GM19193 (cell line): Measurements from ENCODE around the gene SEPTIN7.

Experiments
- POLR2A ChIP-seq: IDR thresholded peaks from 4 replicates; pipeline ENCODE4 v1.6.1; 2011; ENCODE audit not compliant: insufficient read depth, insufficient read length; ENCODE audit errors: extremely low read depth

SEPTIN7 gene

GRCh38 chr7:35800718-35801391 is at the start of gene SEPTIN7:
TSS of gene SEPTIN7 (plus strand) at chr7:35801057. CDS start at chr7:35801210, 153 bp downstream.
- peak; percentile 90 for TF ChIP-seq POLR2A

DNA sequence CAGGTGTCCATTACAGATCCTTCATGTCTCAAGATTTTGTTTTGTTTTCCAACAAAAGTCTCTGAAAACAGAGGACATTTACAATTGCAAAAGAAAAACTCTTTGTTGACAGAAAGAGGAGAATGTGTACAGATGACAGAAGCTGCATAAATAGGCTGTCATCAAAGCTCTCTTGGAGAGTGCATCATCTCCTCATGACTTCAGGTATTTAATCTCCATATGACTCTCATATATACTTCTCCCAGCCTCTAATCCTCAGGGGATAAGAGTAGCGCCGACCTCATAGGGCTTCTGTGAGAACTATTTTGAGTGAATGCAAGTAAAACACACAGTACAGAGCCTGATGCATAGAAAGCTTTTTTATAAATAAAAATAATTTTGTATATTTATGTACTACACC is 48.1 kb upstream of the SEPTIN7 start:
- no peak for TF ChIP-seq POLR2A

- TF ChIP-seq POLR2A: no peak
These were observed 46.9 kb upstream of the SEPTIN7 start for GRCh38 chr7:35753761-35754603.

DNA sequence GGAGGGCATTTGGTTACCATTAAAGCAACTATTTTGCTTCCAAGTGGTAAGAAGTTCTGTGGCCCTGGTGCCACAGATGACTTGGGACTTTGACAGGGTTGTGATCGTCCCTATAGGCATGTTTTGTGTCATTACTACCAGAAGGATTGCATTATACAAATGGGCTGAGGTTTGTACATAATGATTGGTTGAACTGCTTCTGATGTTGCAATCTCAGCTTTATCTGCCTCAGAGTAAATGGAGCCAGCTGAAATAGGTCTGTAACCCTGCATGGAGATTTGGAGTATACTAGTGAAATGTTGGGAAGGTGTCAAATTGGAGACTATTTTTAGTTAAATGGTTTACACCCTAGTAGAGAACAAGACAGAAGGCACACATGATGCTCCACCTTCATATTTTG is 46.1 kb upstream of the SEPTIN7 start:
- no peak for TF ChIP-seq POLR2A

GRCh38 chr7:35755711-35756110 is 45.1 kb upstream of the SEPTIN7 start:
- no peak for TF ChIP-seq POLR2A

DNA sequence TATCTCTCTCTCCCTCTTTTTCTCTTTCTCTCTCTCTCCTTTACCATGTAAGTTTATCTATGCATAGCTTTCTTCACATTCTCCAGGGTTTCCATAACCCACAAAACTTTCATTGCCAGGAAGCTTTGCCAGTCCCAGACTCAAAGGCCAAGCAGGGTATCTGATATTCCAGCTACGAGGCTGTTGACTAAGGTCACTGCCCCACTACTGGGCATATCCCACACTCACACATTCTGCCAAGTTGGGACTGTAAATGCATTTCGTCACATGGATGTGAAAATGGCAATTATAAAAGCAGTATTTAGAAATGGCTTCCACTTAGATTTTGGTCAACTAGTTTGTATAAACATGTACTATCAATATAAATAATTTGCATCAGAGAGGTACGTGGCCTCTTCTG is 43.3 kb upstream of the SEPTIN7 start:
- TF ChIP-seq POLR2A: no peak

DNA sequence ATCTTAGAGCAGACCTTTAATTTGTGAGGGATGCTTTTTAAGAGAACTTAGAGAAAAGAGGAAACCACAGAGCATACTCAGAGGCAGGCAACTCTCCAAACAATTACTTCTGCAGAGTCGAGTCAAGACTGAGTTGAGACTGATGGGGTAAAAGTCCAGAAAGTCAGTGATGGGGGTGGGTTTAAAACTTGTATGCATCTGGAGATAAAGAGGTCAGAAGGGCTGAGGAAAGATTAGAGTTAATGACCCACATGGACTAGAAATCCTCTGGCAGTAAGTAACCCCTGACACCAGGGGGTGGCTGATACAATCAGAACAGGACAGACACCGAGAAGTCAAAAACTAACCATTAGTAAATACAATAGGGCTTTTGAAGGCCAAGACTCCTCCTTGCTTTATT is 42.4 kb upstream of the SEPTIN7 start:
- no peak for TF ChIP-seq POLR2A

DNA sequence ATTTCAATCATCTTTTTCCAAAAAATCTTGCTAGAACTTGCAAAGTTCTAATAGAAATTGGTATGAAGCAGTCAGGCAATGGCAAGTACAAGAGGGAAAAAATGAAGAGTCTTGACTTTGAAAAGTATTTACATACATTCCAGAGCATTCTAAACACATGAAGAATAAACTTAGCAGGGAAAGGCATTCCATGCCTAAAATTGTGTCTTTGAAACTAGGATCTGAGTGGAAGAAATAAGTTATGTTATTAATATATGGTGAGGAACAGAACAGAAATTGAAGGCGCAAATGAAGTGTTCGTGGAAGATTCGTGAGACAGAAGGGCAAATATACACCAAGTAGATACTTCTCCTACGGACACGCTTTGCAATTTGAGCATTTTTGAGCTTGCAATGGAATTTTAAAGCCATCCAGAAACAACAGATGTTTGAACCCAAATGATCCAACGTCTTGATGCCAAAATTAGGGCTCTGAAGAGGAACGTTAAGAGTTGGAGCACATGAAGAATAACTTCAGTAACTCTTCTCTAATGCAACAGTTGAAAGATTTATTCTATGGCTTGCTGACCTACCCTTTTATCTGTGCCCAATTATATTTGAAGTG is 40.6 kb upstream of the SEPTIN7 start:
- TF ChIP-seq POLR2A: no peak

DNA sequence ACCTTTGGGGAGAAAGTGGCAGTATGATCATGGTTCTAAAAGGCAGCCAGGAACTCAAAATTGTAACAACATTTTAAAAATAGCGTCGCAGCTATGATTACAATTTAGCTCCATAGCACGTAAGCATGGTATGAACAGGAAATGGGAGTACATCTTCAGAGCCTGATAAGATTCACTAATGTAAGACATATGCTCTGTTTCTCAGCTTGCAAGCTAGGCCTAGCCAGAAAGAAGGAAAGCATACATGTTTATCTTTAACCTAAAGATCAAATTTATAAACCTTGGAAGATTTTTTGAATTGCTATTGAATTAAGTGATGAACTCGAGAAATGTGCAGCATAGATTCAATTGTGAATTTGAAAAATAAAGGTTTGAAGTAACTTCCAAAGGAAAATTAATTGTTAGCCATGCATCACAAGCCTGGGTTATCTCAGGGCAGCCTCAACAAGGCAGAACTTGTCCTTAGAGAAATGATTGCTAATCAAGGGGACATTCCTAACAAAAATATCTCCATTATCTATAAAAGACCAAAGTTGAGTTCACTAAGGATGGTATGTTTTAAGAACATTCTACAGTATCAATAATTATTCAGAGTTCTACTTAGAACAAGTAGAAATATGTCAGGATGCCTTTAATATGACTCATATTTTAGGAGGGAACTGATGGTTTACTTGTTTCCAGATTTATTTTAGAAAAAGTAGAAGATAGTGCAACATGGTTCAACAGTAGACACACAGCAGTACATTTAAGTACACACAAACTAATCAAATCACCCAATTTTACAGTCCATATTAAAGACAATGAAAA is 38.8 kb upstream of the SEPTIN7 start:
- no peak for TF ChIP-seq POLR2A

DNA sequence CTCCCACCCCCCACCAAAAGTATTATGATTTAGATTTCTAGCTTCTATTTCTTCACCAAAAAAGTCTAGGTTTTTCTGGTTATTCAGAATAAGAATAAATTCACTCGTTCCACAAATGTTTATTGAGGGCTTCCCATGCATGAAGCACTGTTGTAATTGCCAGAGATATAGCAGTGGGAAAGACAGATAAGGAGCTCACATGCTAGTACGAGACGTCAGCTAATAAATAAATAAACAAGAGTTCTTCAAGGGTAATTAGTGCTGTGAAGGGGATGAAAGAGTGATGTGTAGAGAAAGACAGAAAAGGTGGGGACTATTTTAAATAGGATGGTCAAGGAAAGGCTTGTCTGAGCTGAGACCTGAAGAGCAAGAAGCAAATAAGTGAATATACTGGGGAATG is 38.1 kb upstream of the SEPTIN7 start:
- no peak for TF ChIP-seq POLR2A

- TF ChIP-seq POLR2A: no peak
These were observed 32.5 kb upstream of the SEPTIN7 start for GRCh38 chr7:35768346-35768745.

DNA sequence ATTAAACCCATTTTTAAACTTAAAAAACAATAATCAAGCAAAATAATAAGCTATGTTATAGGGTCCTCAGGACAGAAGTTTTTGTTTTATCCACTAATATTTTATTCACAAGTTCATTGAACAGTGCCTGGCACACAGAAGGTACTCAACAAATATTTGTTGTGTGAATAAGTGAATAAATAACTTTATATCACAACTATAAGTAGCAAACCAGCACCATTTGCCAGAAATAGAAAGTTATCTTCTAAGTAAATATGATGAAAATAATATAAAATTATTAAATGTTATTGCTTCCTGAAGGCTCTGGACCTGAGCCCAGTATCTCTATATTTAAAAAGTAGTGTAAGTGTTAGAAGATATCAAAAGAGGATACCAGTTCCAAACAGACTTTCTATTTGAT is 29.1 kb upstream of the SEPTIN7 start:
- TF ChIP-seq POLR2A: no peak

- TF ChIP-seq POLR2A: no peak
These were observed 26.9 kb upstream of the SEPTIN7 start for GRCh38 chr7:35773994-35774393.

DNA sequence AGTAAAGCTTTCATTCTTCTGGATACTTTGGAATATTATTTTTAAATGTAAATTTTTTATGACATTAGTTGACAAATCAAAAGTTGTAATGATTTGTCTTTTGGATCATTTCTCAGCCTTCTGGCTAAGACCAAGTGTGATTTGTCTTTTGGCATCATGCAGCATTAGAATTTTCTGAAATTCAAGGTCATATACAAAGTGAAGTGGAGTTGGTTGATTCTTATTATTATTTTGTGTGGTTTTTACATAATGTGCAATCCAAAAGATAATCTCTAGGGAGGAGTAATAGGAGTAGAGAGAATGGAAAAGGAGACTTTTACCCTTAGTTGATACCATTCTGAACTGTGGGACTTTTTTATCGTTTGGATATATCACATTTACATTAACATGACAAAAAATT is 24.2 kb upstream of the SEPTIN7 start:
- TF ChIP-seq POLR2A: no peak

DNA sequence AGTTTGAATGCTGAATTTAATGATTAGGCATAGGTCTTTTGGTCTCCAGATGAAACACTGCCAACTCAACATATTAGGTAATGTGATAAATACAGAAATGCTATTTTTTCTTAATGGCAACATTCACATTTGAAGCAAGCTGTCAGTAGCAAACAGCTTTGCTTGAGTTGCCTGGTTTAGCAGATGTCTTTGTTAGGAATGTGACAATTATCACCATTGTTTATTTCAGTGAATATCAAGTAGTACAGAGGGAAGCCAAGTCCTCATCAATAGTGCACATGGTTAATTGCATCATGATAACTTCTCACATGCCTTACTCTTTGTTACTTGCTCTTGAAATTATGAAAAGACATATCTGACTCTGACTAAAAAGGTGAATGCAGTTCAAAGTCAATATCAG is 23.7 kb upstream of the SEPTIN7 start:
- TF ChIP-seq POLR2A: no peak
